Lower leg skin (tissue), 4 donors: Measurements from ENCODE around the gene DPYSL3. TPM values are rescaled to one million over a fixed set of nuclear protein-coding genes. Genes with fewer than 3 reads are reported as not detected.

Source experiments
- DNase-seq, 2 donors: peaks; one replicate each; pipeline ENCODE4 v3.0.0-alpha.2; 2019; ENCODE audit warnings: low spot score in 2 of 2
- H3K4me3 ChIP-seq: fragments of 200-600 bp; sonication (generic); 2 replicates; pipeline ENCODE4 v1.5.1; 2017; ENCODE audit warnings: mild to moderate bottlenecking, low read depth; ENCODE audit not compliant: poor library complexity, severe bottlenecking
- POLR2A ChIP-seq, 2 donors: fragments of 450-650 bp; IDR thresholded peaks; one replicate each; pipeline ENCODE4 v1.6.1; 2016 to 2017; ENCODE audit warnings: antibody characterized with exemption in 2 of 2, mild to moderate bottlenecking in 1 of 2, moderate library complexity in 1 of 2
- WGBS, 2 donors: methylation state at CpG; one replicate each; pipeline ENCODE4 v1.1.5; 2018; 5-methylcytosine and 5-hydroxymethylcytosine counted together
- intact Hi-C: fragments of 100-400 bp; cut with DNase I; formaldehyde crosslinking; loops from one replicate; pipeline ENCODE4 v1.15.0; 2023; ENCODE audit warnings: low total_unique reads
- total RNA-seq, 4 donors: library from RNA; depleted of rRNA; stranded (reverse); fragments of >200 nt; gene quantifications; one replicate each; pipeline ENCODE4 v1.1.0, GENCODE V29; 2016
- TF ChIP-seq, protein P1 (sequence below), 3 donors: fragments of 450-650 bp; IDR thresholded peaks; one replicate each; pipeline ENCODE4 v1.5.1; 2016; ENCODE audit warnings: antibody characterized with exemption in 3 of 3, mild to moderate bottlenecking in 3 of 3, moderate library complexity in 2 of 3

The DPYSL3 gene
- total RNA-seq, 4 donors from 2014 or later = 7.1 to 32.2 (median 11.0) TPM

DNA sequence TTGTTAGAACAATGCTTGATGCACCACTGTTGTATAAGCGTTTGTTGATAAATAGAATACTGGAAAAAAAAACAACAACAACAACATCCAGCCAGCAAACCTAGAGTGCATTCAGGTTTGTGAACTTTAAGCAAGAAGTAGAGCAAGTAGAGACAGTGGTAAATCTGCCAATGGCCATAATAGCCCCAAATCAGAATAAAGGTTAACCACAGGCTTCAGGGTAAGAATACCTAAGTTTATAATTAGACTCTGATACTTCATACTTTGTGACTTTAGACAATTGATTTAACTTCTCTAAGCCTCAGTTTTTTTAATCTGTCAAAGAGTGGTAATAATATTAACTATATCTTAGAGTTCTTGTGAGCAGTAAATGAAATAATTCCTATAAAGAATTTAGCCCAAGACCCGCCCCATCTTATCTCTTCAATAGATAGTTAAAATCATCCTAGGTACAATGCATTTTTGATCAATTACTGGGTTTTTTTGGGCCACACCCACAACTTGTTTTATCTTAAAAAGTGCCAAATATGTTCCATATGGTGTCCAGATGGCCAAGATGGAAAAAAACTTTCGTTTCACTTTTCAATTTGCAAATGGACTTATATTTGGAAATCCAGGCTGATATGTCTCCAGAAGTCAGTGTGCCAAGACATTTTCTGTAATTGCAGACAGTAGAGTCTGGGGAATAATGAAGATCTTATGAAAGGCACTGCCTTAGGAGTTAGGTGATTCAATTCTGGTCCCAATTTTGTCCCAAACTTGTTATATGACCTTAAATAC is 24.5 kb upstream of the DPYSL3 start:
- intact Hi-C loops = no loop called here
- DNase-seq = no peak
- no peak overlapping the region for H3K4me3 ChIP-seq
- 57 to 62% methylated on average over 3 of the region's 3 CpGs for WGBS, 2 donors
- no peak for TF ChIP-seq POLR2A (IDR thresholded peaks at IDR 0.05)
- TF ChIP-seq, protein P1, sequence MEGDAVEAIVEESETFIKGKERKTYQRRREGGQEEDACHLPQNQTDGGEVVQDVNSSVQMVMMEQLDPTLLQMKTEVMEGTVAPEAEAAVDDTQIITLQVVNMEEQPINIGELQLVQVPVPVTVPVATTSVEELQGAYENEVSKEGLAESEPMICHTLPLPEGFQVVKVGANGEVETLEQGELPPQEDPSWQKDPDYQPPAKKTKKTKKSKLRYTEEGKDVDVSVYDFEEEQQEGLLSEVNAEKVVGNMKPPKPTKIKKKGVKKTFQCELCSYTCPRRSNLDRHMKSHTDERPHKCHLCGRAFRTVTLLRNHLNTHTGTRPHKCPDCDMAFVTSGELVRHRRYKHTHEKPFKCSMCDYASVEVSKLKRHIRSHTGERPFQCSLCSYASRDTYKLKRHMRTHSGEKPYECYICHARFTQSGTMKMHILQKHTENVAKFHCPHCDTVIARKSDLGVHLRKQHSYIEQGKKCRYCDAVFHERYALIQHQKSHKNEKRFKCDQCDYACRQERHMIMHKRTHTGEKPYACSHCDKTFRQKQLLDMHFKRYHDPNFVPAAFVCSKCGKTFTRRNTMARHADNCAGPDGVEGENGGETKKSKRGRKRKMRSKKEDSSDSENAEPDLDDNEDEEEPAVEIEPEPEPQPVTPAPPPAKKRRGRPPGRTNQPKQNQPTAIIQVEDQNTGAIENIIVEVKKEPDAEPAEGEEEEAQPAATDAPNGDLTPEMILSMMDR (IDR thresholded peaks at IDR 0.05) = no peak

- no peak for DNase-seq
- H3K4me3 ChIP-seq = no peak overlapping the region
- intact Hi-C loops = no loop called here
- 36 to 43% methylated on average over 1 of the region's 1 CpG for WGBS, 2 donors
- TF ChIP-seq, protein P1 (IDR thresholded peaks at IDR 0.05) = no peak
- TF ChIP-seq POLR2A (IDR thresholded peaks at IDR 0.05) = no peak
Measured at GRCh38 chr5:147532156-147532555, 22.3 kb upstream of the DPYSL3 start.

DNA sequence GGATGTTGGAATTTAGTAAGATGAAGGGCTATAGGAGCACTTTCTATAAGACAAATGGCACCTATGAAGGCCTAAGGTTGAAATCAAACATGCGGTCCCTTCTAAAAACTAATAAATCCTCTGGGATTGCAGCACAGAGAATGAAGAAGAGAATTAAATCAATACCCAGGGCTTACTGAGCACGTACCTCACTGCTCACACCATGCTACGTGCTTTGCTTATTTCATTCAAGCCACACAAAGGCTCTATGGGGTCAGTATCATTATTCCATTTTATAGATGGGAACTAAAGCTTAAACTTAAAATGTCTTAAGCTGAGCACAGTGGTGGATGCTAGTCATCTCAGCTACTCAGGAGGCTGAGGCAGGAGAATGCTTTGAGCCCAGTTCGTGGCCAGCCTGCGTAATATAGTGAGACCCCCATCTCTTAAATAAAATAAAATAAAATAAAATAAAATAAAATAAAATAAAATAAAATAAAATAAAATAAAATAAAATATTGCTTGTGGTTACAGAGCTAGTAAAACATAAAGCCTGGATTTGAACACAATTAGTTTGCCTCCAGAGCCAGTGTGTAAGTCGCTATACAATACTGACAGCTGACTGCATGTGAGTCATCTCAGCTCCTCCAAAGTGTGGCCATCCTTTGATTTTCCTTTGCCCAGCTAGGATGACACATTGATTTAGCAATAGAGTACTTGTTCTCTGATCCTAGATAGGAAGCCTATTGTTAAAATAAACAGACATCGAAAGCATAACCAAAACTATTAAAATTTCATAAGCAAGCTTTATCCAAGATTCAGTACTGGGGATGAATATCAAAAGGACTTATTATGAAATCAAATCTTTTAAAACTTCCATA is 20.9 kb upstream of the DPYSL3 start:
- no peak overlapping the region for H3K4me3 ChIP-seq
- no peak for DNase-seq
- intact Hi-C loops = no loop called here
- WGBS, 2 donors = 81% methylated on average over 7 of the region's 7 CpGs
- TF ChIP-seq, protein P1 (IDR thresholded peaks at IDR 0.05) = no peak
- no peak for TF ChIP-seq POLR2A (IDR thresholded peaks at IDR 0.05)

DNA sequence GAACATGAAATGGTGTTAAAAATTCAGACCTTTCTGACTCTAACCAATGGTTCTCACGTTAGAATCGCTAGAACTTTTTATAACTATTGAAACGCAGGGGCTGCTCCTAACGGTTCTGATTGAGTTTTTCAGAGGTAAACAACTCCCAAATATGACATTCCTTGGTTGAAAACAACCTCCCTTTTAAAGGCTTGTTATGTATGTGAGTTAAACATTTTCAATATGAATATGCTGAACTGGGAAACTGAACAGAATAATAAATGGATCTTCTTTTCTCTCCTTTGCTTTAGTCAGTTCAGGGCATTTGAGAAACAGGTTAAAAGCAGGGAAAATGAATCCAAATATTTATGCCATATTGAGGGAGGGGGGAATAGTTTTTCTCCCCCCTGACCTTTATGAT is 13.2 kb upstream of the DPYSL3 start:
- TF ChIP-seq POLR2A (IDR thresholded peaks at IDR 0.05) = no peak
- TF ChIP-seq, protein P1 (IDR thresholded peaks at IDR 0.05) = no peak
- intact Hi-C loops = no loop called here
- H3K4me3 ChIP-seq = no peak overlapping the region
- WGBS, 2 donors = 77 to 82% methylated on average over 4 of the region's 4 CpGs
- DNase-seq = no peak

GRCh38 chr5:147522435-147522834 is 12.6 kb upstream of the DPYSL3 start:
- DNase-seq = no peak
- intact Hi-C loops = no loop called here
- TF ChIP-seq, protein P1 (IDR thresholded peaks at IDR 0.05) = no peak
- no peak for TF ChIP-seq POLR2A (IDR thresholded peaks at IDR 0.05)
- H3K4me3 ChIP-seq = no peak overlapping the region
- WGBS, 2 donors = 51 to 57% methylated on average over 3 of the region's 3 CpGs
